Naive thymus-derived CD8-positive, alpha-beta T cell (primary cell): Measurements from ENCODE around the gene OVAAL. TPM values are rescaled to one million over a fixed set of nuclear protein-coding genes. Genes with fewer than 3 reads are reported as not detected.
"Not testable (repeated sequence)": the region's sequence is repeated elsewhere in the genome, so short reads cannot be mapped to it uniquely, and the experiment has no call there.

ENCODE experiments used
- ATAC-seq, 2 donors: fragments of 150-1000 bp; cut with Tn5 transposase in 1 of 2; sonication (Bioruptor Pico), chemical (Tn5 transposase) in 1 of 2; 1 replicate in 1 of 2; 2 replicates in 1 of 2; pipeline ENCODE4 v1.10.0; 2021; ENCODE audit warnings: mild to moderate bottlenecking in 2 of 2, moderate library complexity in 2 of 2
- POLR2A ChIA-PET: fragments of 350-600 bp; sonication (Branson Sonifier 250); formaldehyde crosslinking; loops from one replicate; lab custom pipeline; 2021; ENCODE audit warnings: antibody characterized with exemption; lab: Charles Lee
- DNase-seq, 10 donors: peaks; one replicate each; pipeline versions ENCODE4 v3.0.0 to v3.0.0-alpha.2; 2020 to 2022
- H3K27ac Mint-ChIP-seq, 10 donors: one replicate each; pipeline ENCODE4 v1.8.0; 2020 to 2022; ENCODE audit warnings: mild to moderate bottlenecking in 10 of 10, mixed read lengths in 10 of 10, moderate library complexity in 4 of 10, inconsistent platforms in 1 of 10
- H3K27me3 Mint-ChIP-seq, 5 donors: one replicate each; pipeline ENCODE4 v1.8.0; 2021 to 2022; ENCODE audit warnings: mixed read lengths in 5 of 5
- H3K36me3 Mint-ChIP-seq, 3 donors: one replicate each; pipeline ENCODE4 v1.8.0; 2020 to 2022; ENCODE audit warnings: mixed read lengths in 3 of 3, mild to moderate bottlenecking in 2 of 3, inconsistent platforms in 1 of 3
- H3K4me1 Mint-ChIP-seq, 4 donors: one replicate each; pipeline ENCODE4 v1.8.0; 2021 to 2022; ENCODE audit warnings: mixed read lengths in 4 of 4
- H3K4me3 Mint-ChIP-seq, 10 donors: one replicate each; pipeline ENCODE4 v1.8.0; 2020 to 2022; ENCODE audit warnings: mild to moderate bottlenecking in 10 of 10, mixed read lengths in 10 of 10, moderate library complexity in 6 of 10, inconsistent platforms in 1 of 10
- H3K9me3 Mint-ChIP-seq, 9 donors: one replicate each; pipeline ENCODE4 v1.8.0; 2020 to 2022; ENCODE audit warnings: mixed read lengths in 9 of 9, mild to moderate bottlenecking in 3 of 9, inconsistent platforms in 1 of 9, moderate library complexity in 1 of 9
- polyA plus RNA-seq, 3 donors: library from polyadenylated mRNA; unstranded; fragments of 300-500 nt; fragmentation: Illumina TruSeq; gene quantifications; one replicate each; pipeline ENCODE4 v1.2.3, GENCODE V29; 2021
- total RNA-seq, 8 experiments: library from RNA in 2 of 8; stranded (reverse) in 2 of 8; gene quantifications; one replicate each; pipeline ENCODE4 v1.2.3 and lab custom pipeline; 2021 to 2026

Gene OVAAL
- total and polyA plus RNA-seq, 5 experiments from 2014 or later = not detected

DNA sequence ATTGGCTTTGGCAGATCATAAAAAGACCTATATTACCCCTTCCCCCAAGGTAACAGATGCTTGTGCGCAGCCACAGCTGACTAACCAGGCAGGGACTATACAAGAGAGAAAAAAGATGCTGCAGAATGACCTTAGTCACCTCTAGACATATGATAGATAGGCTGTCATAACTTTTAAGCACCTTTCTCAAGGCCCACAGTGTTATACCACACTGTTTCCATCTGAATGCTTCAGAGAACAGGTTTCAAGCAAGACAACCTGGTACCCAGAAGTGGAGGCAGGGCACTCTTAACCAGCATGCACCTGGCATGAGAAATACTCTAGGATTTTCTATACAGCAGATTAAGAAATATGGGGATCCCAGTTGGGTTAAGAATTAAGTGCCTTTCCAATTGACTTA lies 12.8 kb upstream of the OVAAL start:
- ATAC-seq = no peak
- no peaks in the 10 kb centered on the region for H3K9me3 Mint-ChIP-seq
- POLR2A ChIA-PET = no interaction called here
- no peak overlapping the region for H3K4me3 Mint-ChIP-seq
- no peak for DNase-seq
- no peaks in the 10 kb centered on the region for H3K4me1 Mint-ChIP-seq
- H3K27ac Mint-ChIP-seq = no peak overlapping the region
- H3K27me3 Mint-ChIP-seq = peaks cover 0 to 2% (median 0%) of the 10 kb centered on the region in 5 donors
- H3K36me3 Mint-ChIP-seq = no peaks in the 10 kb centered on the region

DNA sequence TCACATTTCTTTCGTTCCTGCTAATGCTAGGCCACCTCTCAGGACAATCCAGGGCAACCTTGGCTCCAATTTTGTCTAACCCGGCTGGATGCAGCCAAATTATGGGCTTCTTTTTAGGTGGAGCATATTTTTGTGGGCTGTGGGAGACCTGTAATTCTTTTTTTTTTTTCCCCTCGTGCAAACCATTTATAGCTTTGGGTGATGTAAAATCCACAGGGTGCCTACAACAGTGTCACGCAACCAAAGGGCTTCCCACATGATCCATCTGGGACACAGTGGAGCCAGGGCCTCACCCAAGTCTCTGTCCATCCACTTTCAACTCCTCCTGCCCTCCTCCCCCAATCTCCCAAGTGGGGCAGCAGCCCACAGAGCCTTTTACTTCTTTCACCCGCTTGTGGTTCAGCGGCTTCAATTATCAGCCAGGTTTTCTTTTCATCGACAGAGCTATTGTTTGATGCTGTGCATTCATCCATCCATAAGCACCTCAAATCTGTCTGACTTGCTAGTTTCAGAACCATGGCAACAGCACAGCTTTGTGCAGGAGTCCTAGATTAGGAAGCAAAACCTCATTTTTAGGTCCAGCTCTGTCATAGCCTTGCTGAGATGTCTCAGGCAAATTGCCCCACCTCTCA lies 10.0 kb upstream of the OVAAL start:
- Mint-ChIP-seq H3K27ac (peak overlapping the region in 1 of 10 donors; percentile 19), H3K9me3 (no peaks in the 10 kb centered on the region), H3K27me3 (peaks cover 0 to 2% (median 0%) of the 10 kb centered on the region in 5 donors), H3K4me1 (no peaks in the 10 kb centered on the region), H3K36me3 (no peaks in the 10 kb centered on the region), H3K4me3 (no peak overlapping the region)
- DNase-seq (no peak), ATAC-seq (no peak)
- POLR2A ChIA-PET = no interaction called here

DNA sequence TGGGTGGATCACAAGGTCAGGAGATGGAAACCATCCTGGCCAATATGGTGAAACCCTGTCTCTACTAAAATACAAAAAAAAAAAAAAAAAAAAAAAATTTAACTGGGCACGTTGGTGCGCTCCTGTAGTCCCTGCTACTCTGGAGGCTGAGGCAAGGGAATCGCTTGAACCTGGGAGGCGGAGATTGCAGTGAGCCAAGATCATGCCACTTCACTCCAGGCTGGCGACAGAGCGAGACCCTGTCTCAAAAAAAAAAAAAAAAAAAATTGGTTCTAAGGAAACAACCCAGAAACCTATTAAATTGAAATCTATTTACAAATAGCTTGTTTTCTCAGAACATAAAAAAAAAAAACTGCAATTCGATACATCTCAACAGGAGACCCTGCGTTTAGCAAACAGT lies 9.0 kb upstream of the OVAAL start:
- H3K27me3 Mint-ChIP-seq, POLR2A ChIA-PET, H3K36me3 Mint-ChIP-seq, DNase-seq, H3K4me1 Mint-ChIP-seq, ATAC-seq, H3K4me3 Mint-ChIP-seq, H3K27ac Mint-ChIP-seq, H3K9me3 Mint-ChIP-seq: not testable (repeated sequence)

DNA sequence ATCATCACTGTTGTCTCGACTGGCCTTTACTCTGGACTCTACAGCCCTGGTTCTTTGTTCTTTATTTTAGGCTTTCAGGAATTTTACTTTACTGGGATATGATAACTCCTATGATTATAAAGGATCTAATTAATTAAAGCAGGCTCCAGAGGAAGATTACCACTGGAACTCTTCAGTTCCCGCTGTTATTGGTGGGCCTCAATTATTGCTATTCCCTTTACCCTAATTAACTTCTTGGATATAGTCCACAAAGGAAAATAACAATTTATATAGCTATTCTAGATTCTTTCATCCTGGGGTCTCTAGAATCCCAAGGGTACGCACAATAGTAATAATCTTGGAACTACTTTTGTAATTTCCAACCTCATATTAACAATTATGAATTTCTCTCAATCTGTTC lies 8.5 kb upstream of the OVAAL start:
- POLR2A ChIA-PET = interaction anchor here (0.7 kb wide), 1 partner anchor 12 kb away, joined by 3 read pairs; no protein-coding TSS in a partner anchor
- Mint-ChIP-seq H3K4me1 (no peaks in the 10 kb centered on the region), H3K9me3 (no peaks in the 10 kb centered on the region), H3K4me3 (no peak overlapping the region), H3K36me3 (no peaks in the 10 kb centered on the region), H3K27ac (no peak overlapping the region), H3K27me3 (peaks cover 0 to 2% (median 0%) of the 10 kb centered on the region in 5 donors)
- ATAC-seq = no peak
- no peak for DNase-seq

DNA sequence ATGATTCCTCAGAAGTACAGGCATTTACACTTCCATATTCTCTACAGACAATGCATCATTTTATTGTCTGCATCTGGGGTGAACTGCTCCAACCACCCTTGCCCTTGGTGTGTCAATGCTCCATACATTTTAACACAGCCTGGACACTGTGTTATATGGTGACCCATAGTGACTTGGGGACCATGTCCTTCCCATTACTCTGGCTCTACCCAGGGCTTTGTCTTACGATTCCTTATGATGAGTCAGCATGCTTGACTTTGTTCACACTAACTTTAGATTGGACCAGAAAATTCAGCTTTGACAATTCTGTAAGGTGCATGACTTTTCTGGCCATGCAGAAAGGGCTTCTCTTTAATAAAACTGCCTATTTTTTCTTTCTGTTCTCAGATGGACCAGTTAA lies 6.8 kb upstream of the OVAAL start:
- Mint-ChIP-seq H3K4me3 (no peak overlapping the region), H3K27me3 (peaks cover 0 to 6% (median 1%) of the 10 kb centered on the region in 5 donors), H3K27ac (no peak overlapping the region), H3K36me3 (no peaks in the 10 kb centered on the region), H3K4me1 (no peaks in the 10 kb centered on the region), H3K9me3 (no peaks in the 10 kb centered on the region)
- POLR2A ChIA-PET = no interaction called here
- no peak for ATAC-seq
- no peak for DNase-seq

DNA sequence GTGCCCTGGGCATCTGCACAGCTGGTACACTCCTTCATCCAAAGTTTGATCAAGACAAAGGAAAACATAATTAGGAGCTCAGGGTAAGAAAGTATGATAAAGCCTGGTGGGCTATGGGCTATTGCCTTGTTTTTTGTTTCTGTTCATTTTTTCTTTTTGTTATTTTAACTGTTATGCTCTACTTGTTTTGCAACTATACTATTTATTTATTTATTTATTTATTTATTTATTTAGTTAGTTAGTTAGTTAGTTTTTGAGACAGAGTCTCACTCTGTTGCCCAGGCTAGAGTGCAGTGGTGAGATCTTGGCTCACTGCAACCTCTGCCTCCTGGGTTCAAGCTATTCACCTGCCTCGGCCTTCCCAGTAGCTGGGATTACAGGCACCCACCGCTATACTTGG lies 5.7 kb upstream of the OVAAL start:
- not testable (repeated sequence) for H3K27ac Mint-ChIP-seq

DNA sequence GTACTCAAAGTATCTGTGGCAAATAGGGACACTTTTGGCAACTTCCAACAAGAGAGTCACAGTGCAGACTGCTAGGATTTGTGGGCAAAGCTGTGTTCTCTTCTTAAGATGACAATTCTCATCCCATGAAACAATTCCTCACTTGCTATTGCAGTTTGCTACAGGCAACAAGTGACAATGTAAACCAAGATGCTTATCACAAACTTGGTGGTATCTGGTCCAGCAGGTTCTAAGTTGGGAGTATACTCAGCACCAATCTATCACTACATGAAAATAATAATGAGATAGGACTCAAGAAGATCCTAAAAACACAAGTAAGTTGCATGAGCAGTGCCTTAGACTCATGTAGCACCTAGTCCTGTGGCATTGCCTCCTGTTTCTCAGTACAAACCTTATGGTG lies 3.4 kb upstream of the OVAAL start:
- H3K4me3 Mint-ChIP-seq = no peak overlapping the region
- no peaks in the 10 kb centered on the region for H3K9me3 Mint-ChIP-seq
- no peaks in the 10 kb centered on the region for H3K4me1 Mint-ChIP-seq
- ATAC-seq (no peak), DNase-seq (no peak)
- H3K27ac Mint-ChIP-seq = no peak overlapping the region
- POLR2A ChIA-PET = no interaction called here
- no peaks in the 10 kb centered on the region for H3K36me3 Mint-ChIP-seq
- peaks cover 0 to 17% (median 3%) of the 10 kb centered on the region in 5 donors for H3K27me3 Mint-ChIP-seq

More for the DNA sequence above, 5.7 kb upstream of the OVAAL start:
- DNase-seq, POLR2A ChIA-PET, H3K4me1 Mint-ChIP-seq, H3K4me3 Mint-ChIP-seq, H3K27me3 Mint-ChIP-seq, H3K36me3 Mint-ChIP-seq, H3K9me3 Mint-ChIP-seq, ATAC-seq: not testable (repeated sequence)

DNA sequence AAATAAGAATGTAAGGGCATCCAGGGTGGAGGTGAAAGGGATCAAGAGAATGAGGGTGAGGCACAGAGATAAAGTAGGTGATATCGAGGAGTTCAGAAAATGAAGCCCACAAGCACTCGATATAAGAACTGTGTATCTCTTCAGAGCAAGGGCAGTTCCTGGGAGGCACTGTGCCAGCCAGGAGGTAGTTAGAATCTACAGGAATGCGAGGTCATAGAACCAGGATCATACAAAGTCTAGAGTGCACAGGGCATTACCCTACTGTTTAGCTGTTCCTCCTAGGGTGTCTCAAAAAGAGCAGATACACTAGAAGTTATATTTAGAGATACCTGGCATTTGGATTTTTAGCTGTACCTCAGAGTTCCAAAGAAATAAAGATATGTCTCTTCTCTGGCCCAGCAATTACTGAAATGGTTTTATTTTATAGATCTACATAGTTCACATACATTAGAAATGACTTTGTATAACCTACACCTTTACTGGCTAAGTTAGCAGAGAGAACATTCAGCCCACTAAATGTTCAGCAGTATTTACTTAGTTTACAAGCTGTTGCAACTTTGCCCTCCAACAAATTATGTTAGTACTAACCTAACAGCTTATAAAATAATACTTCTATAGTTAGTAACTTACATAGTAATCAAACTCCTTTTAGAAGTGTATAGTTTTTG lies 1.6 kb downstream of the OVAAL start:
- peaks cover 5 to 24% (median 7%) of the 10 kb centered on the region in 5 donors for H3K27me3 Mint-ChIP-seq
- POLR2A ChIA-PET = no interaction called here
- ATAC-seq = no peak
- H3K4me3 Mint-ChIP-seq = no peak overlapping the region
- H3K36me3 Mint-ChIP-seq = no peaks in the 10 kb centered on the region
- no peak overlapping the region for H3K27ac Mint-ChIP-seq
- H3K4me1 Mint-ChIP-seq = no peaks in the 10 kb centered on the region
- no peaks in the 10 kb centered on the region for H3K9me3 Mint-ChIP-seq
- no peak for DNase-seq

DNA sequence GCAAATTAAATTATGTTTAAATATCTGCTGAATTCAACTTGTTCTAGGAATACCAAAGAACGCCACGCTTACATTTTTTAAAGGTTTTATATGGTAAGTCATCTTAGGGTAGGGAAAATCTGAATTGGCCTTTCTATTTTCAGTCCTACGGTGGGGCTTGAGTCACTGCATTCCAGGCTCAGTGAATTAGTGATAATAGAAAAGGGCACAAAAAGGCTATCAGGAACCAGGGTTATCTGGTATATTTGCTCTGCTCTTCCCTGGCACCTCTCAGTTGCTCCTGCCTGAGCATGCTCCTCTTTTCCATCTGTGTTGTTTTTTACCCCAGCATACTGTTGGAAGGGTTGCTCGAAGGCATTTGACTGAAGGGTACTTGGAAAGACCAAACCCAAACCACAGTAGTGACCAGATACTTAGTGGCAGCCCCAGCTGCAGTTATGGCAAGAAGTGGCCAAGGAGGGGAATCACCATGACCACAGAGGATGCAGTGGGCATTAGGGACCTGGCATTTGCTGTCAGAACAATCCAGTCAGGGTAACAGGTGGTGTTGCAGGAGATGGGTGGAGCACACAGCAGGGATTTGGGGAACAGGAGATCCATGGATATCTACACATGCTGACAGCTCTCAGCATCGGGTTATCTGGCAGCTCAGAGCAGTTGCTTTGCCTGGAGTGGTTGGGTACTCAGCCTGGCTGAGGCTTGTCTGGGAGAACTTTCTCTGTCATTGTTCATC lies 2.3 kb downstream of the OVAAL start:
- DNase-seq (no peak), ATAC-seq (no peak)
- Mint-ChIP-seq H3K9me3 (no peaks in the 10 kb centered on the region), H3K36me3 (no peaks in the 10 kb centered on the region), H3K27ac (no peak overlapping the region), H3K27me3 (peaks cover 5 to 20% (median 7%) of the 10 kb centered on the region in 5 donors), H3K4me1 (no peaks in the 10 kb centered on the region), H3K4me3 (no peak overlapping the region)
- POLR2A ChIA-PET = no interaction called here

DNA sequence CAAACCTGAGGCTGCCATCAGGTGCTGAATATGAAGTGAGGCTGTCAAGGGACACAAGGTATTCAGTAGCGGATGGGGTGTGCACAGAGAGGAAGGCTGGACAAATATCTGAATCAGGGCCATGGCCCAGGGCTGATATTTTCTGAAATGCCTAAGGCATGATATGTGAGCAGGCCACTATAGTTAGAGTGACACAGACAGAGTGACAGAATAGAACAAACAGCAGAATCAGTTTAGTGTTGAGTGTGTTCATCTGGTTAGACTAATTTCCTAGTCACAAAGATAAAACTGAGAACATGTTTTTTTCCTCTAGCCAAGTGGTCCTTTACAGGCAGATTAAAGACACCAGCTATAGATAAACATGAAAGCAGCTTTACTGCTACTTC lies 3.9 kb downstream of the OVAAL start:
- ATAC-seq (no peak), DNase-seq (no peak)
- no peaks in the 10 kb centered on the region for H3K4me1 Mint-ChIP-seq
- H3K27me3 Mint-ChIP-seq = peaks cover 5 to 19% (median 8%) of the 10 kb centered on the region in 5 donors
- H3K9me3 Mint-ChIP-seq = no peaks in the 10 kb centered on the region
- H3K4me3 Mint-ChIP-seq = no peak overlapping the region
- no peaks in the 10 kb centered on the region for H3K36me3 Mint-ChIP-seq
- H3K27ac Mint-ChIP-seq = no peak overlapping the region
- POLR2A ChIA-PET = no interaction called here

DNA sequence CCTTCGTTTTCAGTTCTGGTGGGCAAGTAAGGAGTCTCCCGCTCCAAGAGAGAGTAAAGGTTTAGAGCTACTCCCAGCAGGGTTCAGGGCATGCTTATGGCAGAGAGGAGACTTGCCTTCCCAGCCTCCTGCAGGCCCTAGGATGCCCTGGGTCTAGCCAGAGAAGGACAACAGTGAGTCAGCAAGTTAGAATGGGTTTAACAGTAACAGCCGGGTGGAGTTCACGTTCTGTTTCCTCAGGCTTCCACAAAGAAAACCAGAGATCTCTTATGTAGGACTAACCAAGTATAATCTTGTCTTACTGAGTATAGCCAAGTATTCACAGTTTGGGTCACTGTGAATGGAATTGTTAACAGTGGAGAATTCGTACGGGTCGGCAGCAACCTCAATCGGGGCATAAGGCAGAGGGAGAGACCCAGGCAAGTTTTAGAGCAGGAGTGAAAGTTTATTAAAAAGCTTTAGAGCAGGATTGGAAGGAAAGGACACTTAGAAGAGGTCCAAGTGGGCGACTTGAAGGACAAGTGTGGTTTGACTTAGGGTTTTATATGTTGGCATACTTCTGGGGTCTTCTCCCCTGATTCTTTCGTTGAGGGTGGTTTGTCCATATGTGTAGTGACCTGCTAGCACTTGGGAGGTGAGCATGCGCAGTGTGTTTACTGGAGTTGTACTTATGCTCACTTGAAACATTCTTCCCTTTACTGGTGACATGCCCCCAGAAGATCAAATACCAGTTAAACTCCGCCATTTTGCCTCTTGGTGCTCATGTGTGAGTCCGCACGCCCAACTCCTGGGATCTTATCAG lies 4.5 kb downstream of the OVAAL start:
- H3K27ac Mint-ChIP-seq = no peak overlapping the region
- H3K4me3 Mint-ChIP-seq = no peak overlapping the region
- H3K36me3 Mint-ChIP-seq = no peaks in the 10 kb centered on the region
- DNase-seq (no peak), ATAC-seq (no peak)
- POLR2A ChIA-PET = no interaction called here
- no peaks in the 10 kb centered on the region for H3K9me3 Mint-ChIP-seq
- H3K4me1 Mint-ChIP-seq = no peaks in the 10 kb centered on the region
- H3K27me3 Mint-ChIP-seq = peaks cover 5 to 21% (median 8%) of the 10 kb centered on the region in 5 donors

DNA sequence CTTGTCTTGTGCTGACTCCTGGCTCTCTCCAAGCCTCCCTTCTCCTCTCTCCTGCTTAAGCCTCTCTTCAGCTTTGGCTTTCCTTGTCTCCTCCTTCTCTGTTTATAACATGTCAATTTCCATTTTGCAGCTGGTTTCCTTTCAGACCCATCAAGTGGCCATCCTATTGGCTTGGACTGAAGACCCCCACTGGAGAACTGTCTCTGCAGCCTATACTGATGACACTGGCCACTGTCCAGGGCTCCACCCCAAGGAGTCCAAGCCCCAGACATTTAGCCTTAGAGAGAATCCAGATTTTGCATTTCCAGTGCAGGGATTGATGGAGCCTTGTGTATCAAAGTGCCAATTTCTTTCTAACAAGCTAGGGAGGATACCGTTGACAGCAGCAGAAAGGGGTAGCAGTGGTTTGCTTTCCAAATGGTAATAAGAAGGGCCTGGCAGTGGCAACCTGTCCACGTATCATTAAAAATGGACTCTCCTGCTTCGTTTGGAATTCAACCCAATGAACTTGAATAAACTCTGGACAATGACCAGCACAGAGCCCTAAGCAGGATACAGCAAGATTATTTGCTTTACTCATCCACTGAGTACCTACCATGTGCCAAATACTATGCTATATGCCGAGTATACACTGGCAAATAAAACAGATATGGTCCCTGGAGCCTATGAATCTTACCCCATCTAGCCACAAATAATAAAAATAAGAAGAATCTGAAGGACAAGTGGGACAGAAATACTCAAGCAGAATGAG lies 6.5 kb downstream of the OVAAL start:
- POLR2A ChIA-PET = no interaction called here
- Mint-ChIP-seq H3K27ac (no peak overlapping the region), H3K4me3 (no peak overlapping the region), H3K4me1 (no peaks in the 10 kb centered on the region), H3K36me3 (no peaks in the 10 kb centered on the region), H3K27me3 (peaks cover 5 to 20% (median 10%) of the 10 kb centered on the region in 5 donors), H3K9me3 (no peaks in the 10 kb centered on the region)
- DNase-seq (no peak), ATAC-seq (no peak)
